AG09309 (cell line): ENCODE data around the gene WWC1.

Experiments
- DNase-seq: peaks from one replicate; pipeline ENCODE4 v3.0.0-alpha.2; 2010; ENCODE audit warnings: low read depth
- H3K4me3 ChIP-seq: 2 replicates; pipeline ENCODE4 v1.5.1; 2011; ENCODE audit warnings: mild to moderate bottlenecking, low read depth, low read length, moderate library complexity; ENCODE audit not compliant: control insufficient read depth
- CTCF ChIP-seq: IDR thresholded peaks from 2 replicates; pipeline ENCODE4 v1.5.1; 2011; ENCODE audit warnings: mild to moderate bottlenecking, low read depth, low read length, inconsistent platforms; ENCODE audit not compliant: insufficient read depth, control insufficient read depth; ENCODE audit errors: missing control alignments

The WWC1 gene

GRCh38 chr5:168409591-168410458, 118.4 kb downstream of the WWC1 start:
- DNase-seq = peak; percentile 23
- TF ChIP-seq CTCF = no peak
- no peak overlapping the region for H3K4me3 ChIP-seq

GRCh38 chr5:168411871-168412270, 120.4 kb downstream of the WWC1 start:
- no peak for DNase-seq
- H3K4me3 ChIP-seq = no peak overlapping the region
- no peak for TF ChIP-seq CTCF

- H3K4me3 ChIP-seq = no peak overlapping the region
- no peak for DNase-seq
Measured at GRCh38 chr5:168413062-168413461, 121.6 kb downstream of the WWC1 start.

GRCh38 chr5:168413596-168413995, 122.2 kb downstream of the WWC1 start:
- no peak overlapping the region for H3K4me3 ChIP-seq
- DNase-seq = no peak
- no peak for TF ChIP-seq CTCF

More at GRCh38 chr5:168413062-168413461, 121.6 kb downstream of the WWC1 start:
- no peak for TF ChIP-seq CTCF

- TF ChIP-seq CTCF = no peak
- no peak for DNase-seq
- no peak overlapping the region for H3K4me3 ChIP-seq
Measured at GRCh38 chr5:168415401-168415800, 124.0 kb downstream of the WWC1 start.

GRCh38 chr5:168415971-168416370, 124.5 kb downstream of the WWC1 start:
- no peak for TF ChIP-seq CTCF
- H3K4me3 ChIP-seq = no peak overlapping the region
- DNase-seq = no peak
